GM18873 (cell line): ENCODE measurements around the gene FJX1.
A peak's percentile ranks its signal among the peaks of the same experiment; 100 is the strongest.
"Not testable (repeated sequence)": the region's sequence is repeated elsewhere in the genome, so short reads cannot be mapped to it uniquely, and the experiment has no call there.

Experiments used
- ATAC-seq: cut with Tn5 transposase; IDR thresholded peaks from one replicate; pipeline ENCODE4 v1.9.1; 2021; ENCODE audit warnings: mild to moderate bottlenecking, moderate library complexity, moderate number of reproducible peaks; ENCODE audit not compliant: unreplicated experiment, low FRiP score

FJX1 gene

DNA sequence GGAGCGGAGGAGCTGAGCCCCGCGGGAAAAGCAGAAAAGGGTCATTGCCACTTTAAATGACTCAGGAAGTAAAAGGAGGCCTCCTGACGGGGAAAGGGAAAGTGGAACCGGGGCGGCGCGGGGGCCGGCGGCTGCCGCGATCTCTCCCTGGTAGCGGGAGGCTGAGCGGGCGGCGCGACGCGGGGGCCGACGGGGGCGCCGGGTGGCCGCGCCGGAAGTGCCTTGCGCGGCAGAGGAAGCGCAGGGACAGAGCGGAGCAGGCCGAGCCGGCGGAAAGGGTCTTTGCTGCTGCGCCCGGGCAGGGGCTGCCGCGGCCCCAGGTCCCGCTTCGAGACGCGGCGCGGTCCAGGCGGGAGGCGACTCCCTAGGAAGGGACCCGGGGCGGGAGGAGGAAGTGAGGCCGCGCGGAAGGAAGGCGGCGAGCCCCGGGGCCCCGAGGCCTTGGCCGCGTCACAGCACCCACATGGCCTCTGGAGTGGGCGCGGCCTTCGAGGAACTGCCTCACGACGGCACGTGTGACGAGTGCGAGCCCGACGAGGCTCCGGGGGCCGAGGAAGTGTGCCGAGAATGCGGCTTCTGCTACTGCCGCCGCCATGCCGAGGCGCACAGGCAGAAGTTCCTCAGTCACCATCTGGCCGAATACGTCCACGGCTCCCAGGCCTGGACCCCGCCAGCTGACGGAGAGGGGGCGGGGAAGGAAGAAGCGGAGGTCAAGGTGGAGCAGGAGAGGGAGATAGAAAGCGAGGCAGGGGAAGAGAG, 44.6 kb downstream of the FJX1 start, which contains the start of gene TRIM44:
Gene TRIM44 (plus strand): TSS at position 127 of the 759 bp plus-strand sequence. CDS start 337 bp downstream, at position 464.
- peak; percentile 88 for ATAC-seq

DNA sequence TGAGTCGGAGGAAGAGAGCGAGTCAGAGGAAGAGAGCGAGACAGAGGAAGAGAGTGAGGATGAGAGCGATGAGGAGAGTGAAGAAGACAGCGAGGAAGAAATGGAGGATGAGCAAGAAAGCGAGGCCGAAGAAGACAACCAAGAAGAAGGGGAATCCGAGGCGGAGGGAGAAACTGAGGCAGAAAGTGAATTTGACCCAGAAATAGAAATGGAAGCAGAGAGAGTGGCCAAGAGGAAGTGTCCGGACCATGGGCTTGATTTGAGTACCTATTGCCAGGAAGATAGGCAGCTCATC, 45.1 kb downstream of the FJX1 start:
- ATAC-seq: no peak

DNA sequence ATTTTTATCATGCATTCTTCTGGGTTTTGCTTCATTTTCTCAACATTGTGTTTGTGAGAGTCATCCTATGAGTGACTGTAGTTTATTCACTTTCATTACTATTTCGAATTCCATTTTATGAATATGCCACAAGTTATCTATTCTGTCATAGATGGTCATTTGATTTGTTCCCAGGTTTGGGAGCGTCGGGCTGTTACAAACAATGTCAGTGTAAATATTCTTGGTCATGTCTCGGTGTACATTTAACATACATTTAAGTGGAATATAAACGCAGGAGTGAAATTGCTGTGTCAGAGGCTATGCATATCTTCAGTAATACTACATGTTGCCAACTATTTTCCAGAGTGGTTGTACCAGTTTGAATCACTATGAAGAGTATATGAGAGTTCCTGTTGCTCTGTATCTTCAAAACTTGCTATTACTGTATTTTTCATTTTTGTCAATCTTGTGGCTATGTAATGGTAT, 46.7 kb downstream of the FJX1 start:
- ATAC-seq: no peak

DNA sequence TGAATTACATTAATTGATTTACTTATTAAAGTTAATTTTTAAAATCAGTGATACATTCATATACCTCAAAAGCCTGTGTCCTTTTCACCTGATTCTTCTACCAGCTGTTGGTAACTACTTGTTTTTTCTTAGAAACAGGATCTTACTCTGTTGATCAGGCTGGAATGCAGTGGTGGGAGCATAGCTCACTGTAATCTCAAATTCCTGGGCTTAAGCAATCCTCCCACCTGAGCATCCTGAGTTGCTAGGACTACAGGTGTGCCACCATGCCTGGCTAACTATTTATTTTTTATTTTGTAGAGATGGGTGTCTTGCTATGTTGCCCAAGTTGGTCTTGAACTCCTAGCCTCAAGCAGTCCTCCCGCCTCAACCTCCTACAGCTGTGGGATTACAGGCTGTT, 49.0 kb downstream of the FJX1 start:
- no peak for ATAC-seq

DNA sequence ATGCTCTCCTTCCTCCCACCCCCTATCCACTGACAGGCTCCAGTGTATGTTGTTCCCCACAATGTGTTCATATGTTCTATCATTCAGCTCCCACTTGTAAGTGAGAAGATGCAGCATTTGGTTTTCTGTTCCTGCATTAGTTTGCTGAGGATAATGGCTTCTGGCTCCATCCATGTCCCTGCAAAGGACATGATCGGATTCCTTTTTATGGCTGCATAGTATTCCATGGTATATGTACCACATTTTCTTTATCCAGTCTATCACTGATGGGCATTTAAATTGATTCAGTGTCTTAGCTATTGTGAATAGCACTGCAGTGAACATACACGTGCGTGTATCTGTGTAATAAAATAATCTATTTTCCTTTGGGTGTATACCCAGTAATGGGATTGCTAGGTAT, 50.1 kb downstream of the FJX1 start:
- ATAC-seq: not testable (repeated sequence)
